Heart left ventricle (tissue), 13 donors: ENCODE measurements around the gene DHH.

Experiments used
- CTCF ChIP-seq, 12 donors: fragments of 200-600 bp; sonication (generic) in 4 of 12; IDR thresholded peaks; one replicate each; pipeline versions ENCODE4 v1.5.0 to v1.8.0; 2018 to 2022; ENCODE audit warnings: antibody characterized with exemption in 12 of 12, mild to moderate bottlenecking in 5 of 12
- POLR2A ChIP-seq, 2 donors: fragments of 450-650 bp; IDR thresholded peaks; one replicate each; pipeline ENCODE4 v1.6.1; 2017; ENCODE audit warnings: antibody characterized with exemption in 2 of 2, mild to moderate bottlenecking in 2 of 2, moderate library complexity in 2 of 2
- donor health status: ischemic (EF 13 %, LVEDD 7.1; RV severe dilation, severe dysfunction).
- donor health status: DM: no; HTN: yes; CAD: no.
- donor health status: DM: no; HTN: no; CAD: no.
- donor health status: ischemic (EF 25% LVEDD 6.9; RV normal size, moderate dysfunction).
- donor health status: ischemic (EF 25% LVEDD 5.7; RV mildly dilated, moderate dysfunction).
- donor health status: ischemic (EF 35%, LVEDD 5.7; RV mildly dilated, moderate dysfunction).
- donor health status: nonischemic (EF 11% LVEDD 7.7; RV severe dilation, severe dysfunction).
- donor health status: DM: yes; HTN: yes; CAD: no.
- donor health status: PGD.
- donor health status: ischemic (EF 29% LVEDD 5.4; RV normal size, mild dysfunction).
- donor health status: nonischemic (EF 23%, LVEDD 6.1; RV moderate dilation, normal function).

- TF ChIP-seq CTCF (IDR thresholded peaks at IDR 0.05) (no peak), POLR2A (IDR thresholded peaks at IDR 0.05) (no peak)
These were observed 38.4 kb downstream of the DHH start for GRCh38 chr12:49055978-49056754.
